Endodermal cell (in vitro differentiated cells): ENCODE measurements around the gene TRAPPC1. TPM values are rescaled to one million over a fixed set of nuclear protein-coding genes. Genes with fewer than 3 reads are reported as not detected.

Experiments used
- DNase-seq: peaks from one replicate; pipeline ENCODE4 v3.0.0-alpha.2; 2017
- H3K27ac ChIP-seq: 2 replicates; pipeline ENCODE4 v1.5.1; 2013; ENCODE audit warnings: mild to moderate bottlenecking, low read depth, low read length, moderate library complexity
- H3K27me3 ChIP-seq: 2 replicates; pipeline ENCODE4 v1.6.1; 2013; ENCODE audit warnings: mild to moderate bottlenecking, low read length, moderate library complexity; ENCODE audit not compliant: insufficient read depth, control insufficient read depth, poor library complexity, severe bottlenecking
- H3K36me3 ChIP-seq: 2 replicates; pipeline ENCODE4 v1.7.0; 2013; ENCODE audit warnings: mild to moderate bottlenecking, low read length, moderate library complexity; ENCODE audit not compliant: control insufficient read depth, insufficient read depth
- H3K4me1 ChIP-seq: one replicate; pipeline ENCODE4 v1.7.0; 2013; ENCODE audit warnings: low read length; ENCODE audit not compliant: control insufficient read depth, insufficient read depth
- H3K4me3 ChIP-seq: 2 replicates; pipeline ENCODE4 v1.5.1; 2013; ENCODE audit warnings: mild to moderate bottlenecking, low read length, moderate library complexity
- H3K9ac ChIP-seq: 2 replicates; pipeline ENCODE4 v1.6.1; 2013; ENCODE audit warnings: mild to moderate bottlenecking, low read length, moderate library complexity; ENCODE audit not compliant: poor library complexity, severe bottlenecking; ENCODE audit errors: extremely low read depth
- H3K9me3 ChIP-seq: 2 replicates; pipeline ENCODE4 v1.6.1; 2013; ENCODE audit warnings: mild to moderate bottlenecking, low read length, moderate library complexity; ENCODE audit not compliant: control insufficient read depth
- H3K27ac Mint-ChIP-seq: 2 replicates; pipeline ENCODE4 v1.8.0; 2020; ENCODE audit warnings: mixed read lengths
- H3K27me3 Mint-ChIP-seq: 2 replicates; pipeline ENCODE4 v1.8.0; 2021; ENCODE audit warnings: mild to moderate bottlenecking, mixed read lengths; ENCODE audit not compliant: insufficient read depth
- H3K36me3 Mint-ChIP-seq: 2 replicates; pipeline ENCODE4 v1.8.0; 2020; ENCODE audit warnings: low read depth, mixed read lengths
- H3K4me1 Mint-ChIP-seq: 2 replicates; pipeline ENCODE4 v1.8.0; 2020; ENCODE audit warnings: mixed read lengths
- H3K4me3 Mint-ChIP-seq: 2 replicates; pipeline ENCODE4 v1.8.0; 2020; ENCODE audit warnings: mild to moderate bottlenecking, moderate library complexity, mixed read lengths
- H3K9me3 Mint-ChIP-seq: 2 replicates; pipeline ENCODE4 v1.8.0; 2020; ENCODE audit warnings: mild to moderate bottlenecking, mixed read lengths
- WGBS, 2 experiments: methylation state at CpG; one replicate each; pipeline versions ENCODE4 v1.1.5 to v1.1.7; 2013; ENCODE audit warnings: missing lambda C conversion rate in 2 of 2, mixed read lengths in 1 of 2; ENCODE audit not compliant: insufficient coverage in 1 of 2, insufficient read length in 1 of 2; 5-methylcytosine and 5-hydroxymethylcytosine counted together
- total RNA-seq, 2 donors: library from RNA; stranded (reverse); fragmentation: NEBNext Ultra II Directional in 1 of 2; extraction: Animal tissue kit (Norgen Biotek cat#: 25700) in 1 of 2; gene quantifications; 2 replicates in 1 of 2; 3 replicates in 1 of 2; pipeline ENCODE4 v1.2.1, GENCODE V29; 2021
- TF ChIP-seq, protein P1 (sequence below): fragments of 200-600 bp; sonication (generic); conservative IDR thresholded peaks from 2 replicates; pipeline ENCODE4 v1.5.0; 2021; ENCODE audit warnings: antibody characterized with exemption, mild to moderate bottlenecking

Gene TRAPPC1
- total RNA-seq, 2 donors from 2014 or later, result 150 to 170 TPM

DNA sequence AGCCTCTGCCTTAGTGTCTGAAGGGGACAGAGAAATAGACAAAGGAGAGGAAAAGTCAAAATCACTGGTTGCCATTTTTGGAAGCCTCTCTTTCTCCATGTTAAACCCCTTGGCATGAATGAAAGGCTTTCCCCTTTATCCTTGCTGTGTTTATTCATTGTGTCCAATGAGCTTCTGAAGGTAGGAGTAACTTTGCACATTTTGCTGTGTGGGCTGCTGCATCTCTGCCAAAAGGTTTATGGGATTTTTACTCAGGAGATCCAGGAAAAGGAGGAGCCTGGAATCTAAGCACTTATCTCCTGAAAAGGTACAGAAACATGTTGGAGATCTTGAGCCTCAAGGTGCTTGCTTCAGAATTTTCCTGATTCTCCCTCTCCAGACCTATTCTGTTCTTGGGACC is 4.1 kb upstream of the TRAPPC1 start:
- Histone ChIP-seq H3K27me3 (no peaks in the 10 kb centered on the region), H3K36me3 (peaks cover 59% of the 10 kb centered on the region), H3K27ac (no peak overlapping the region), H3K9me3 (no peaks in the 10 kb centered on the region), H3K4me1 (peaks cover 5% of the 10 kb centered on the region), H3K9ac (no peak overlapping the region), H3K4me3 (no peak overlapping the region)
- Mint-ChIP-seq H3K27ac (no peak overlapping the region), H3K4me3 (no peak overlapping the region), H3K4me1 (peaks cover 18% of the 10 kb centered on the region), H3K36me3 (peaks cover 51% of the 10 kb centered on the region), H3K27me3 (no peaks in the 10 kb centered on the region), H3K9me3 (no peaks in the 10 kb centered on the region)
- TF ChIP-seq, protein P1, sequence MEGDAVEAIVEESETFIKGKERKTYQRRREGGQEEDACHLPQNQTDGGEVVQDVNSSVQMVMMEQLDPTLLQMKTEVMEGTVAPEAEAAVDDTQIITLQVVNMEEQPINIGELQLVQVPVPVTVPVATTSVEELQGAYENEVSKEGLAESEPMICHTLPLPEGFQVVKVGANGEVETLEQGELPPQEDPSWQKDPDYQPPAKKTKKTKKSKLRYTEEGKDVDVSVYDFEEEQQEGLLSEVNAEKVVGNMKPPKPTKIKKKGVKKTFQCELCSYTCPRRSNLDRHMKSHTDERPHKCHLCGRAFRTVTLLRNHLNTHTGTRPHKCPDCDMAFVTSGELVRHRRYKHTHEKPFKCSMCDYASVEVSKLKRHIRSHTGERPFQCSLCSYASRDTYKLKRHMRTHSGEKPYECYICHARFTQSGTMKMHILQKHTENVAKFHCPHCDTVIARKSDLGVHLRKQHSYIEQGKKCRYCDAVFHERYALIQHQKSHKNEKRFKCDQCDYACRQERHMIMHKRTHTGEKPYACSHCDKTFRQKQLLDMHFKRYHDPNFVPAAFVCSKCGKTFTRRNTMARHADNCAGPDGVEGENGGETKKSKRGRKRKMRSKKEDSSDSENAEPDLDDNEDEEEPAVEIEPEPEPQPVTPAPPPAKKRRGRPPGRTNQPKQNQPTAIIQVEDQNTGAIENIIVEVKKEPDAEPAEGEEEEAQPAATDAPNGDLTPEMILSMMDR, result no peak
- no peak for DNase-seq

DNA sequence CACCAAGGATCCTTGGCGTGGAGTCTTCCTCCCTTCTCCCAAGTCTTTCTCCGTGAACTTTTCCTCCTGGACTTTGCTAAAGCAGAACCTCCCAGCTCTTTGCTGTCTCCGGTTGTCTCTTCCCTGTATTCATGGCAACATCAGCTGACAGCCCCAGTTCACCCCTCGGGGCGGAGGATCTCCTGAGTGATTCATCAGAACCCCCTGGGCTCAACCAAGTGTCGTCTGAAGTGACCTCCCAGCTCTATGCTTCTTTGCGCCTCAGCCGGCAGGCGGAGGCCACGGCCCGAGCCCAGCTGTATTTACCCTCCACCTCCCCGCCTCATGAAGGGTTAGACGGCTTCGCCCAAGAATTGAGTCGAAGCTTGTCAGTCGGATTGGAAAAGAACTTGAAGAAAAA is 1.2 kb upstream of the TRAPPC1 start:
- H3K9ac ChIP-seq, result peak overlapping the region; percentile 67
- WGBS, 2 experiments, result 9 to 14% methylated on average over 9 to 16 of the region's 16 CpGs
- peak overlapping the region; percentile 95 for H3K4me3 ChIP-seq
- no peak overlapping the region for H3K27ac ChIP-seq
- H3K9me3 ChIP-seq, result no peaks in the 10 kb centered on the region
- H3K4me1 ChIP-seq, result peaks cover 5% of the 10 kb centered on the region
- peak; percentile 87 for DNase-seq
- TF ChIP-seq, protein P1, result peak; percentile 58
- H3K4me3 Mint-ChIP-seq, result peak overlapping the region; percentile 99
- peaks cover 40% of the 10 kb centered on the region for H3K36me3 ChIP-seq
- peaks cover 31% of the 10 kb centered on the region for H3K36me3 Mint-ChIP-seq
- H3K9me3 Mint-ChIP-seq, result no peaks in the 10 kb centered on the region
- peaks cover 18% of the 10 kb centered on the region for H3K27me3 Mint-ChIP-seq
- peak overlapping the region; percentile 98 for H3K27ac Mint-ChIP-seq
- H3K27me3 ChIP-seq, result peaks cover 16% of the 10 kb centered on the region
- H3K4me1 Mint-ChIP-seq, result peaks cover 27% of the 10 kb centered on the region

DNA sequence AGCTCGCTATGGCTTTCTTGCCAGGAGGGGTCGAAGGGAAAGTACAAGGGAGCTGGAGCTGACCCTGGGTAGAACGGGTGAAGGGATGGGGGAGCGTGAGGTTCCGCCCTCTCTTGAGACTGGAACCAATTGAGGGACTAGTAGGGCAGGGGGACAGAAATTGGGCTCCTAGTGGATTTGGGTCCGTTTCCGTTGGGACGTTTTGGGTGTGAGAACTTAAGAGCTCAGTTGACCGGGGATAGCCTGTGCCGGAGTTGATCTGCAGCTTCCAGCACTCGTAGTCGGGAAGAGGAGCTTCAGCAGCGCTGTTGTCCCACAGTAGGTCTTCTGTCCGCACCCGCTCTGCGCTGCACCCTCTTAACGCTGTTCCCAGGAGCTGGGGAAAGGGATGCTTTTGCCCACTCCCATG is 741 bp upstream of the TRAPPC1 start:
- Histone ChIP-seq H3K27ac (peak overlapping the region; percentile 47), H3K36me3 (peaks cover 38% of the 10 kb centered on the region), H3K27me3 (peaks cover 16% of the 10 kb centered on the region), H3K9ac (peak overlapping the region; percentile 67), H3K4me3 (peak overlapping the region; percentile 95), H3K9me3 (no peaks in the 10 kb centered on the region), H3K4me1 (peaks cover 5% of the 10 kb centered on the region)
- Mint-ChIP-seq H3K9me3 (no peaks in the 10 kb centered on the region), H3K27me3 (peaks cover 23% of the 10 kb centered on the region), H3K4me1 (peaks cover 29% of the 10 kb centered on the region), H3K27ac (peak overlapping the region; percentile 98), H3K4me3 (peak overlapping the region; percentile 99), H3K36me3 (peaks cover 30% of the 10 kb centered on the region)
- no peak for DNase-seq
- WGBS, 2 experiments, result 2 to 3% methylated on average over 8 to 17 of the region's 17 CpGs
- TF ChIP-seq, protein P1, result no peak
